ENCODE results near the gene FTO. TPM values are rescaled to one million over a fixed set of nuclear protein-coding genes. Genes with fewer than 3 reads are reported as not detected.

The FTO gene
- total RNA-seq, 1 experiment from 2014 or later = 57.4 TPM

DNA sequence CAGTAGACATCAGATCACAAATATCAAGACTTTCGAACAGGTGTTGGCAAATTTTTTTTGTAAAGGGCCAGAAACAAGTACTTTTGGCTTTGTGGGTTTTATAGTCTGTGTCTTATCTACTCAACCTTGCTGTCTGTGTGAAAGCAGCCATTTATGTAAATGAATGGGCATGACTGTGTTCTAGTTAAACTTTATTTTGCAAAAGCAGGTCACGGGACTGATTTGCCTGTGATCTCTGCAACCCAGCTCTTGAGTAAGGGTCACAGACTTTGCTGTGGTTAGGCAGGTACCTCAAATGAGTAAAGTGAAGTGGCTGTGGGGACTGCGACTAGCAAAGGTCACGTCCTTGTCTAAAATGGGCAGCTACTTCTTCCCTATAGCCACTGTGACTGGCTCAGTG lies 136.5 kb downstream of the FTO start (continued):
- no peak for TF ChIP-seq AFF4 (CRISPR knock-in tag; IDR thresholded peaks at IDR 0.05; ENCODE audit: borderline replicate concordance)
- TF ChIP-seq FOXK1 (CRISPR knock-in tag; IDR thresholded peaks at IDR 0.05) = no peak
- no peak for TF ChIP-seq CTCF (IDR thresholded peaks at IDR 0.05)
- TF ChIP-seq ESRRA (CRISPR knock-in tag; IDR thresholded peaks at IDR 0.05; ENCODE audit: borderline replicate concordance) = no peak
- TF ChIP-seq, protein P1, sequence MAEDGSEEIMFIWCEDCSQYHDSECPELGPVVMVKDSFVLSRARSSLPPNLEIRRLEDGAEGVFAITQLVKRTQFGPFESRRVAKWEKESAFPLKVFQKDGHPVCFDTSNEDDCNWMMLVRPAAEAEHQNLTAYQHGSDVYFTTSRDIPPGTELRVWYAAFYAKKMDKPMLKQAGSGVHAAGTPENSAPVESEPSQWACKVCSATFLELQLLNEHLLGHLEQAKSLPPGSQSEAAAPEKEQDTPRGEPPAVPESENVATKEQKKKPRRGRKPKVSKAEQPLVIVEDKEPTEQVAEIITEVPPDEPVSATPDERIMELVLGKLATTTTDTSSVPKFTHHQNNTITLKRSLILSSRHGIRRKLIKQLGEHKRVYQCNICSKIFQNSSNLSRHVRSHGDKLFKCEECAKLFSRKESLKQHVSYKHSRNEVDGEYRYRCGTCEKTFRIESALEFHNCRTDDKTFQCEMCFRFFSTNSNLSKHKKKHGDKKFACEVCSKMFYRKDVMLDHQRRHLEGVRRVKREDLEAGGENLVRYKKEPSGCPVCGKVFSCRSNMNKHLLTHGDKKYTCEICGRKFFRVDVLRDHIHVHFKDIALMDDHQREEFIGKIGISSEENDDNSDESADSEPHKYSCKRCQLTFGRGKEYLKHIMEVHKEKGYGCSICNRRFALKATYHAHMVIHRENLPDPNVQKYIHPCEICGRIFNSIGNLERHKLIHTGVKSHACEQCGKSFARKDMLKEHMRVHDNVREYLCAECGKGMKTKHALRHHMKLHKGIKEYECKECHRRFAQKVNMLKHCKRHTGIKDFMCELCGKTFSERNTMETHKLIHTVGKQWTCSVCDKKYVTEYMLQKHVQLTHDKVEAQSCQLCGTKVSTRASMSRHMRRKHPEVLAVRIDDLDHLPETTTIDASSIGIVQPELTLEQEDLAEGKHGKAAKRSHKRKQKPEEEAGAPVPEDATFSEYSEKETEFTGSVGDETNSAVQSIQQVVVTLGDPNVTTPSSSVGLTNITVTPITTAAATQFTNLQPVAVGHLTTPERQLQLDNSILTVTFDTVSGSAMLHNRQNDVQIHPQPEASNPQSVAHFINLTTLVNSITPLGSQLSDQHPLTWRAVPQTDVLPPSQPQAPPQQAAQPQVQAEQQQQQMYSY (CRISPR knock-in tag; IDR thresholded peaks at IDR 0.05) = no peak

DNA sequence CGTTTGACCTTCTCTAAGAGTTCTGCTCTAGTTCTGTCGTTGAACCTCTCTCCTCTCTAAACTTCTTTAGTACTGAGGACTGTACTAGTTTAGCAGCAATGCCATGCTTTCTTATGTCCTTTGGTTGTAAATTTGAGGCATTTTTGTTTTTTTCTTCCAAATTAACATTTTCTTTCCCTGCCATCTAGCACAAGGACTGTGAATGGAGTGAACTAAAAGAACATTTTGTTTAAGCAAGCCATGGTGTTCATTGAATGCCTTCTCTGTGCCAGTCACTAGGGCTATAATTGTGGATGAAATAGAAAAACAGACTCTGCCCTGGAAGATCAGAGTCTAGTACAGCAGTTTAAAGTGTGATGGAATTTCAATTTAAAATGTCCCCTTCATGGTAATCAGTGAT lies 137.9 kb downstream of the FTO start:
- ChIA-PET CTCF (no interaction called here), POLR2A (no interaction called here)
- no peaks in the 10 kb centered on the region for H3K9me3 Mint-ChIP-seq
- no peak for DNase-seq (ENCODE audit: low spot score)
- H3K27me3 Mint-ChIP-seq (ENCODE audit: low read depth) = no peaks in the 10 kb centered on the region
- H3K4me1 Mint-ChIP-seq = peaks cover 7% of the 10 kb centered on the region; the same call in 1 of the 2 replicates
- H3K36me3 Mint-ChIP-seq = no peaks in the 10 kb centered on the region
- H3K4me3 Mint-ChIP-seq = no peak overlapping the region
- no peak for TF ChIP-seq MXD4 (CRISPR knock-in tag; IDR thresholded peaks at IDR 0.05; ENCODE audit: borderline replicate concordance)
- TF ChIP-seq TP53 (CRISPR knock-in tag; IDR thresholded peaks at IDR 0.05) = no peak
- TF ChIP-seq, protein P2, sequence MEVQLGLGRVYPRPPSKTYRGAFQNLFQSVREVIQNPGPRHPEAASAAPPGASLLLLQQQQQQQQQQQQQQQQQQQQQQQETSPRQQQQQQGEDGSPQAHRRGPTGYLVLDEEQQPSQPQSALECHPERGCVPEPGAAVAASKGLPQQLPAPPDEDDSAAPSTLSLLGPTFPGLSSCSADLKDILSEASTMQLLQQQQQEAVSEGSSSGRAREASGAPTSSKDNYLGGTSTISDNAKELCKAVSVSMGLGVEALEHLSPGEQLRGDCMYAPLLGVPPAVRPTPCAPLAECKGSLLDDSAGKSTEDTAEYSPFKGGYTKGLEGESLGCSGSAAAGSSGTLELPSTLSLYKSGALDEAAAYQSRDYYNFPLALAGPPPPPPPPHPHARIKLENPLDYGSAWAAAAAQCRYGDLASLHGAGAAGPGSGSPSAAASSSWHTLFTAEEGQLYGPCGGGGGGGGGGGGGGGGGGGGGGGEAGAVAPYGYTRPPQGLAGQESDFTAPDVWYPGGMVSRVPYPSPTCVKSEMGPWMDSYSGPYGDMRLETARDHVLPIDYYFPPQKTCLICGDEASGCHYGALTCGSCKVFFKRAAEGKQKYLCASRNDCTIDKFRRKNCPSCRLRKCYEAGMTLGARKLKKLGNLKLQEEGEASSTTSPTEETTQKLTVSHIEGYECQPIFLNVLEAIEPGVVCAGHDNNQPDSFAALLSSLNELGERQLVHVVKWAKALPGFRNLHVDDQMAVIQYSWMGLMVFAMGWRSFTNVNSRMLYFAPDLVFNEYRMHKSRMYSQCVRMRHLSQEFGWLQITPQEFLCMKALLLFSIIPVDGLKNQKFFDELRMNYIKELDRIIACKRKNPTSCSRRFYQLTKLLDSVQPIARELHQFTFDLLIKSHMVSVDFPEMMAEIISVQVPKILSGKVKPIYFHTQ (CRISPR knock-in tag; IDR thresholded peaks at IDR 0.05) = no peak
- TF ChIP-seq ZMAT4 (CRISPR knock-in tag; IDR thresholded peaks at IDR 0.05) = no peak
- no peak for TF ChIP-seq CTCF (IDR thresholded peaks at IDR 0.05)
- no peak overlapping the region for H3K27ac Mint-ChIP-seq
- ATAC-seq = no peak
